Omental fat pad (tissue), 4 donors: ENCODE data around the gene SRGAP1. TPM values are rescaled to one million over a fixed set of nuclear protein-coding genes. Genes with fewer than 3 reads are reported as not detected.
"Not testable (repeated sequence)": the region's sequence is repeated elsewhere in the genome, so short reads cannot be mapped to it uniquely, and the experiment has no call there.

Experiments
- ATAC-seq: fragments of 150-250 bp; one replicate; pipeline ENCODE4 v1.9.1; 2016; ENCODE audit warnings: mild to moderate bottlenecking, moderate library complexity; ENCODE audit not compliant: low FRiP score
- DNase-seq: peaks from one replicate; pipeline ENCODE4 v3.0.0-alpha.2; 2019; ENCODE audit warnings: low spot score
- CTCF ChIP-seq, 3 donors: fragments of 450-650 bp; IDR thresholded peaks; one replicate each; pipeline ENCODE4 v1.5.1; 2016 to 2017; ENCODE audit warnings: antibody characterized with exemption in 3 of 3, mild to moderate bottlenecking in 3 of 3, moderate library complexity in 2 of 3
- total RNA-seq, 4 donors: library from RNA; depleted of rRNA; stranded (reverse); fragments of >200 nt; gene quantifications; one replicate each; pipeline ENCODE4 v1.1.0, GENCODE V29; 2016

Gene SRGAP1
- total RNA-seq, 4 donors from 2014 or later = 10.6 to 69.1 (median 12.9) TPM

DNA sequence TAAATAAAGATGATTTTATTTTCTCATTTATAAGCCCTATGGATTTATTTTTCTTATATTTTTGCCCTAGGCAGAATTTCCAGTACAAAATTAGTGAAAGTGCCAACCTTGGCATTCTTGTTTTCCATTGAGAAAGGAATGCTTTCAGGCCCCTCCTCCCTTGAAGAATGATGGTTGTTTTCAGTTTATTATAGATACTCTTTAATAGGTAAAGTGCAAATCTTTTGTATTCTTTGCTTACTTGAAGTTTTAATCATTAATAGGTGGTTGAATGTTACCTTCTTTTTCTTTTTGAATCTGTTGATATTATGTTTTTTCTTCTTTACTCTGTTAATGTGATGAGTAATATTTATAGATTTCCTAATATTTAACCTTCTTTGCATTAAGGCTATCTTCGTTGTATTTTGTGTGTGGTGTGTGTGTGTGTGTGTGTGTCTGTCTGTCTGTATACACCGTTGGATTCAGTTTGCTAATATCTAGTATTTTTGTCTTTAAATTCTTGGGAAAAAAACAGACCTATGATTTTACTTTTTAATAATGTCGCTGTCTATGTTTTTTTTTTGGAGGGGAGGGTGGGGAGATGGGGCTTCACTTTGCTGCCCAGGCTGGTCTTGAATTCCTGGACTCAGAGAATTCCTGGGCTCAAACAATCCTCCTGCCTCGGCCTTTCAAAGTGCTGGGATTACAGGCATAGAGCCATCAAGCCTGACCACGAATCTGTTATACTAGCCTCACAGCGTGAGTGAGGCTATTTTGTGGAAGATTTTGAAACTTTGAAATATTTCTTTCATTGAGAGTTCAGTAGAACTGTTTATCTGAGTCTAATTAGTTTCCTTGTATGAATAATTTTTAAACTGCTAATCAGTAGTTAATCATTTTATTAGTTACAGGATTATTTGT lies 13.5 kb downstream of the SRGAP1 start:
- ATAC-seq = no peak
- no peak for DNase-seq
- no peak for TF ChIP-seq CTCF (IDR thresholded peaks at IDR 0.05)

- DNase-seq, ATAC-seq: not testable (repeated sequence)
Measured at GRCh38 chr12:63859880-63860279, 15.4 kb downstream of the SRGAP1 start.

DNA sequence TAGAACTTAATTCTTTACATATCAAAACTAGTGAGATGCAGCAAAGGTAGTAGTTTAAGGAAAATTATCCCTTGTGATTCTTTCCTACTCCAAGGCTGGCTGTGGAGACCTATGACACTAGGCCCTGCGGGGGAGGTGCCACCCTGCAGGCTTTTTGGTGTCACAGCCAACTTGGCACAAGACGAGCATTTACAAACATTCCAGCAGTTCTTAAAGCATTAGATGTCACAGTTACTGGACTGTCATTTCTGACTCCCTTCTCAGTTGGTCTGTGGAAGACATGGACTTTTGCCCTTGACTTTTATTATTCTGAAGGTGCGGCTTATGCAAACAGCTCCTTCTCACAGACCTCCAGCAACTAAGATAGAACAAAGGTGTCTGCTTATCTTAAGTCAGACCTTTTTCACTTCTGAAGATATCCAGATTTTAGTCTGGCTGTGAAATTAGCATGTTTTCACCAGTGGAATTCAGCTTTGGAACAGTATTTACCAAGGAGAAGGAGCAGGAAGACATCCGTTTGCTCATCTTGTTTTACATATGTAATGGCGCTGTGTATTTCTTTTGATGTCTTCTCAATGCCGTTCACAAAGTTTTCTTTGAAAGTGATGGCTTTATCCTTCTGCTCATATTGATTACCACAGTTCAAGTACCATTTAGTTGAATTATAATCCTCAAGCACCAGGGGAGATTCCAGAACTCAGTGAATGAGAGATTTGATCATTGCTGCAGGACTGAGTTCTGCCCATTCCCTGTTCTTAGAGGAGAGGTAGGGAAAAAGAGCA lies 17.9 kb downstream of the SRGAP1 start:
- ATAC-seq (no peak), DNase-seq (no peak)

GRCh38 chr12:63862969-63863230 lies 18.4 kb downstream of the SRGAP1 start:
- no peak for TF ChIP-seq CTCF (IDR thresholded peaks at IDR 0.05)
- no peak for ATAC-seq
- no peak for DNase-seq

More for the DNA sequence above, 17.9 kb downstream of the SRGAP1 start:
- TF ChIP-seq CTCF (IDR thresholded peaks at IDR 0.05) = no peak

DNA sequence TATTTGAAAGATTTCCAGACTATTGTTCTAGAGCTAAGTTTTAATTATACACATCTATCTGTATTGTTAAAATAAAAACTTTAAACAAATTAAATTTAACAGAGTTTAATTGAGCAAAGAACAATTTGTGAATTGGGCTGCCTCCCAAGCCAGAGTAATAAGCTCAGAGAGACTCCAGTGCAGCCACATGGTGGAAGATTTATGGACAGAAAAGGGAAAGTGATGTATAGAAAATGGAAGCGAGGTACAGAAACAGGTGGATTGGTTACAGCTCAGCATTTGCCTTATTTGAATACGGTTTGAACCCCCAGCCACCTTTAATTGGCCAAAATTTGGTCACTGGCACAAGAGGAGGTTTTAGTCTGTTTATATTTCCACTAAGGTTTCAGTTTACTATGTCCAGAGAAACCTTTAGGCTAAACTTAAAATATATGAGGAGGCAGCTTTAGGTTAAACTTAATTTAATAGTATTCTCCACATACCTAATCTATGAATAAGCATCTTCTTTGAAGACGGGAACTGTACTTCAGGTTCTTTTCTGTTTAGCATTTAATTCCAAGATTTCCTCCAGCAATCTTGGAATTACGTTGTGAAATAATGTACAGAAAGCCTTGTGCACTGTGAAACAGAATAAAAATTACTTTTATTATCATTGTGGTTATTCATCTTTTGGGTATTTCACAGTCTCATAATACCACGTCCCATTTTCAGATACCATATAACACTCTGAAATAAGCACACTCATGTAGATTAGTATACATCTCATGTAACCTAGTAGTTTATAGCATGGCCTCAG lies 19.4 kb downstream of the SRGAP1 start:
- DNase-seq (no peak), ATAC-seq (no peak)
- no peak for TF ChIP-seq CTCF (IDR thresholded peaks at IDR 0.05)

GRCh38 chr12:63864454-63864706 lies 19.9 kb downstream of the SRGAP1 start:
- ATAC-seq (no peak), DNase-seq (no peak)
- TF ChIP-seq CTCF (IDR thresholded peaks at IDR 0.05) = no peak

GRCh38 chr12:63865448-63865847 lies 20.9 kb downstream of the SRGAP1 start:
- ATAC-seq (no peak), DNase-seq (no peak)
- no peak for TF ChIP-seq CTCF (IDR thresholded peaks at IDR 0.05)
